SK-N-SH (cell line): ENCODE measurements around the gene CRACR2B. TPM values are rescaled to one million over a fixed set of nuclear protein-coding genes. Genes with fewer than 3 reads are reported as not detected.
A peak's percentile ranks its signal among the peaks of the same experiment; 100 is the strongest.

ENCODE experiments used
- CTCF ChIA-PET: fragments of 300-600, 350-600 bp; formaldehyde crosslinking; extraction: SDS; loops from one replicate; lab custom pipeline; 2021; lab: Yijun Ruan, JAX
- POLR2A ChIA-PET: fragments of 350-600 bp; sonication (Branson Sonifier 250); formaldehyde crosslinking; extraction: SDS; loops from one replicate; lab custom pipeline; 2020; ENCODE audit warnings: antibody characterized with exemption, inconsistent platforms; lab: Yijun Ruan, JAX
- DNase-seq: peaks from one replicate; pipeline ENCODE4 v3.0.0; 2012
- H2AFZ ChIP-seq: fragments of 200-600 bp; sonication (generic); 2 replicates; pipeline ENCODE4 v1.8.1; 2016; ENCODE audit warnings: antibody characterized with exemption, mild to moderate bottlenecking, low read depth
- H3F3A ChIP-seq: fragments of 200-600 bp; sonication (generic); replicated peaks from 2 replicates; pipeline ENCODE3; 2016; ENCODE audit warnings: antibody characterized with exemption, mild to moderate bottlenecking; ENCODE audit not compliant: insufficient read depth
- H3K27ac ChIP-seq, 2 experiments: fragments of 200-500 bp in 1 of 2; fragments of 200-600 bp in 1 of 2; sonication (Bioruptor generic) in 1 of 2; sonication (generic), shearing (Covaris generic) in 1 of 2; 2 replicates each; pipeline versions ENCODE4 v1.5.1 to v1.6.1; 2014 to 2016; ENCODE audit warnings: low read depth in 2 of 2, inconsistent platforms in 1 of 2, low read length in 1 of 2, mild to moderate bottlenecking in 1 of 2, mixed read lengths in 1 of 2
- H3K27me3 ChIP-seq: fragments of 200-600 bp; sonication (generic), shearing (Covaris generic); 2 replicates; pipeline ENCODE4 v1.6.1; 2016; ENCODE audit warnings: mixed run types; ENCODE audit not compliant: insufficient read depth
- H3K36me3 ChIP-seq, 2 experiments: fragments of 200-500 bp in 1 of 2; fragments of 200-600 bp in 1 of 2; sonication (Bioruptor generic) in 1 of 2; sonication (generic) in 1 of 2; replicated peaks in 1 of 2; 2 replicates each; pipeline versions ENCODE3 to v1.5.1; 2014 to 2016; ENCODE audit warnings: low read length in 1 of 2, mild to moderate bottlenecking in 1 of 2; ENCODE audit not compliant: insufficient read depth in 2 of 2, control insufficient read depth in 1 of 2
- H3K4me1 ChIP-seq, 2 experiments: fragments of 200-500 bp in 1 of 2; fragments of 200-600 bp in 1 of 2; sonication (Bioruptor generic) in 1 of 2; sonication (generic), shearing (Covaris generic) in 1 of 2; 2 replicates each; pipeline versions ENCODE4 v1.5.1 to v1.6.1; 2014 to 2016; ENCODE audit warnings: low read depth in 1 of 2, low read length in 1 of 2, mixed run types in 1 of 2; ENCODE audit not compliant: insufficient read depth in 2 of 2, control insufficient read depth in 1 of 2
- H3K4me2 ChIP-seq: fragments of 200-600 bp; sonication (generic), shearing (Covaris generic); 2 replicates; pipeline ENCODE4 v1.6.1; 2017; ENCODE audit warnings: mixed run types
- H3K4me3 ChIP-seq, 2 experiments: fragments of 200-500 bp in 1 of 2; fragments of 200-600 bp in 1 of 2; sonication (Bioruptor generic) in 1 of 2; sonication (generic), shearing (Covaris generic) in 1 of 2; 2 replicates each; pipeline versions ENCODE4 v1.5.1 to v1.8.1; 2014 to 2016; ENCODE audit warnings: low read depth in 2 of 2, inconsistent platforms in 1 of 2, low read length in 1 of 2, mild to moderate bottlenecking in 1 of 2, mixed read lengths in 1 of 2, moderate library complexity in 1 of 2
- H3K79me2 ChIP-seq: fragments of 200-600 bp; sonication (generic); 2 replicates; pipeline ENCODE4 v1.8.1; 2017; ENCODE audit warnings: mild to moderate bottlenecking; ENCODE audit not compliant: insufficient read depth
- H3K9ac ChIP-seq: fragments of 200-600 bp; sonication (generic); 2 replicates; pipeline ENCODE4 v1.6.1; 2017; ENCODE audit warnings: mixed run types
- H3K9me2 ChIP-seq: fragments of 200-600 bp; sonication (generic); 2 replicates; pipeline ENCODE4 v1.6.1; 2017; ENCODE audit warnings: mixed run types
- H3K9me3 ChIP-seq: fragments of 200-600 bp; sonication (generic); 2 replicates; pipeline ENCODE4 v1.6.1; 2017; ENCODE audit warnings: mixed run types, mild to moderate bottlenecking, moderate library complexity
- H4K20me1 ChIP-seq: fragments of 200-600 bp; sonication (generic); 2 replicates; pipeline ENCODE4 v1.6.1; 2017; ENCODE audit warnings: mild to moderate bottlenecking, mixed run types; ENCODE audit not compliant: insufficient read depth
- CHD2 ChIP-seq: fragments of 150-350 bp; IDR thresholded peaks from 2 replicates; pipeline ENCODE4 v1.6.1; 2018; ENCODE audit warnings: low read length; ENCODE audit not compliant: partially characterized antibody
- CTCF ChIP-seq: fragments of 200-600 bp; sonication (generic); IDR thresholded peaks from 2 replicates; pipeline ENCODE4 v1.6.1; 2017; ENCODE audit warnings: antibody characterized with exemption, mild to moderate bottlenecking, moderate library complexity
- NFIC ChIP-seq: IDR thresholded peaks from 2 replicates; pipeline ENCODE4 v1.4.0; 2012; ENCODE audit warnings: borderline replicate concordance
- POLR2AphosphoS5 ChIP-seq: IDR thresholded peaks from 2 replicates; pipeline ENCODE4 v1.6.1; 2012; ENCODE audit warnings: low read depth, low read length
- RCOR1 ChIP-seq: fragments of 150-350 bp; IDR thresholded peaks from 2 replicates; pipeline ENCODE4 v1.6.1; 2017; ENCODE audit warnings: antibody characterized with exemption, low read length
- SIN3A ChIP-seq: IDR thresholded peaks from 2 replicates; pipeline ENCODE4 v1.6.1; 2012; ENCODE audit warnings: low read depth, mild to moderate bottlenecking, low read length, moderate library complexity, borderline replicate concordance
- TEAD4 ChIP-seq: IDR thresholded peaks from 2 replicates; pipeline ENCODE4 v1.4.0; 2012; ENCODE audit warnings: mild to moderate bottlenecking, borderline replicate concordance; ENCODE audit not compliant: insufficient read depth
- WGBS: methylation state at CpG from one replicate; pipeline ENCODE4 v1.1.6; 2017; ENCODE audit warnings: low lambda C conversion rate; 5-methylcytosine and 5-hydroxymethylcytosine counted together
- polyA plus RNA-seq, 3 experiments: library from polyadenylated mRNA; depleted of rRNA; stranded (reverse); fragments of >200 nt; gene quantifications; 2 replicates each; pipeline ENCODE4 v1.2.3, GENCODE V29; 2012

The CRACR2B gene
- polyA plus RNA-seq, 1 of the 3 experiments (the other 2 are of a cell fraction), result 1.1 TPM

- Histone ChIP-seq H3K4me3 (peak within 1 kb of the TSS; percentile 58 to 67), H3K27me3 (no peaks in the 10 kb centered on the region), H3K4me2 (peak within 1 kb of the TSS; percentile 85)
Measured at GRCh38 chr11:789943-790342, 37.8 kb upstream of the CRACR2B start, which contains the start of gene CEND1. Gene CEND1, minus strand, starts transcription at chr11:790090. Its CDS starts 1,514 bp downstream, at chr11:788576.

GRCh38 chr11:790721-791564 lies 36.8 kb upstream of the CRACR2B start:
- Histone ChIP-seq H3K27ac (peak overlapping the region in 1 of 2 experiments; percentile 41; a peak in 1 of 4 replicates), H2AFZ (no peak overlapping the region), H3K4me2 (peak overlapping the region; percentile 85; the same call in 1 of the 2 replicates), H3K9ac (no peak overlapping the region), H3K4me1 (peaks cover 0 to 36% of the 10 kb centered on the region in 2 experiments; a peak in 1 of 4 replicates), H3K79me2 (peaks cover 11% of the 10 kb centered on the region; the same call in 1 of the 2 replicates), H3F3A (peaks cover 4% of the 10 kb centered on the region), H4K20me1 (no peaks in the 10 kb centered on the region), H3K9me2 (no peaks in the 10 kb centered on the region), H3K27me3 (no peaks in the 10 kb centered on the region), H3K9me3 (no peaks in the 10 kb centered on the region), H3K36me3 (peaks cover 0 to 32% of the 10 kb centered on the region in 2 experiments), H3K4me3 (no peak overlapping the region)
- DNase-seq, result peak; percentile 67
- no peak for TF ChIP-seq TEAD4
- peak; percentile 12; the same call in 1 of the 2 replicates for TF ChIP-seq POLR2AphosphoS5
- no peak for TF ChIP-seq CTCF
- 78% methylated on average over 14 of the region's 18 CpGs for WGBS
- CTCF ChIA-PET, result interaction anchor here (0.9 to 1.0 kb wide), 3 partner anchors 14 to 260 kb away, joined by 3 to 4 read pairs (median 3); partner anchors contain the start of gene PIDD1
- POLR2A ChIA-PET, result interaction anchor here (1.8 to 3.2 kb wide), 2 partner anchors 15 to 18 kb away, joined by 7 to 18 read pairs; partner anchors contain the start of genes GATD1 and RPLP2

More at GRCh38 chr11:789943-790342, 37.8 kb upstream of the CRACR2B start, which contains the start of gene CEND1:
- CTCF ChIA-PET, result interaction anchor here (0.6 to 1.0 kb wide), 3 partner anchors 15 to 261 kb away, joined by 3 to 4 read pairs (median 3); partner anchors contain the start of gene PIDD1
- Histone ChIP-seq H2AFZ (no peak within 1 kb of the TSS), H3K27ac (peak within 1 kb of the TSS; percentile 41 to 66; a peak in 3 of 4 replicates), H3K9ac (peak within 1 kb of the TSS; percentile 33; the same call in 1 of the 2 replicates), H3F3A (peaks cover 4% of the 10 kb centered on the region), H4K20me1 (no peaks in the 10 kb centered on the region), H3K4me1 (peaks cover 0 to 27% of the 10 kb centered on the region in 2 experiments; a peak in 1 of 4 replicates), H3K9me3 (no peaks in the 10 kb centered on the region), H3K36me3 (peaks cover 0 to 32% of the 10 kb centered on the region in 2 experiments), H3K9me2 (no peaks in the 10 kb centered on the region), H3K79me2 (peaks cover 3% of the 10 kb centered on the region; the same call in 1 of the 2 replicates)
- POLR2A ChIA-PET, result interaction anchor here (0.6 to 3.2 kb wide), 5 partner anchors 14 to 958 kb away, joined by 3 to 18 read pairs (median 5); partner anchors contain the start of genes GATD1, PNPLA2 and RPLP2
- DNase-seq, result peak; percentile 95
- WGBS, result 3% methylated on average over 10 of the region's 44 CpGs
- 0 out of 2 replicates have a peak, but pooled peaks have one; percentile 13 for TF ChIP-seq POLR2AphosphoS5
- no peak for TF ChIP-seq NFIC
- peak; percentile 40; the same call in 1 of the 2 replicates for TF ChIP-seq SIN3A
- TF ChIP-seq CHD2, result peak; percentile 49
- TF ChIP-seq RCOR1, result peak; percentile 56; the same call in 1 of the 2 replicates
- TF ChIP-seq TEAD4, result no peak
